ENCODE measurements around the gene PLSCR3.
A peak's percentile ranks its signal among the peaks of the same experiment; 100 is the strongest.

Gene PLSCR3

DNA sequence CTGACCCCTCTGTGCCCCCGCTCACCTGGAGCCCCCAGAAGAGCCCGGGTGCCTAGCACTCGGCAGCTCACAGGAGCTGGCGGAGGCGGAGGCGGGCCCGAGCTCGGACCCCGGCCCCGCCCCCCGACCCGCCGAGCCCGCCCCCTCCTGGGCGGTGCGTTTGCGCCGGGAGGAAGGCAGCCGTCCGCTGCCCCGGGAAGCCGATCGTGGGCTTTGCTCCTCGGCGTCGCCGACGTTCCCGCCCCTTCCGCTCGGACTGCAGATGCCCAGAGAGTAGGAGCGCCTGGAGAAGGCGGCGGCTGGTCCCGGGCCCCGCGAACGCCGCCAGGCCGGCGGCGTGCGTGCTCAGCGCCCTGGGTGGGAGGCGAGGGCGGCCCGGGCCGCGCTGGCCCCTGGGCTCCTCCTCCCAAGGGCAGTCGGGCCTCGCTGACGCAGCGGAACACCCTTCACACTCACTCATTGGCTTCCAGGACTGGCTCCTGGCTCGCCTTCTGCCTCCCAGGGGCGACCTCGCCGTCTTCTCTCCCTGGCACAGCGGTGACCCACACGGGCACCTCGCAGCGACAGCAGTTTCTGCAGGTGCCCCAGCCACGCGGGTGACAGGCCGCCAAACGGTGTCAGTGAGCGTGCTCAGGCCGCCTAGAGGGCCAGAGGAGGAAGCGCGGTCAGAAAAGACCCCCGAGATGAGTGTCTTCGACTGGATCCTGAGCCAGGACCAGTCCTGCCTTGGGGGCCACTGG is at the start of gene PLSCR3:
PLSCR3 (minus strand) TSS at position 74 of the 740 bp plus-strand sequence. CDS start 415 bp downstream, outside the sequence.
- DNase-seq: peak; percentile 77

GRCh38 chr17:7443499-7444485 is 49.5 kb upstream of the PLSCR3 start:
- no peak for DNase-seq

GRCh38 chr17:7442142-7442541 is 47.8 kb upstream of the PLSCR3 start:
- no peak for DNase-seq

GRCh38 chr17:7441266-7441665 is 46.9 kb upstream of the PLSCR3 start:
- no peak for DNase-seq

- DNase-seq: no peak
These were observed 46.5 kb upstream of the PLSCR3 start for GRCh38 chr17:7440834-7441195.

- DNase-seq: no peak
These were observed 45.9 kb upstream of the PLSCR3 start for GRCh38 chr17:7440113-7440833.

GRCh38 chr17:7439462-7440112 is 45.3 kb upstream of the PLSCR3 start, which contains the start of gene FGF11:
Gene FGF11, plus strand, starts transcription at chr17:7439512. Its CDS starts 109 bp downstream, at chr17:7439621.
- DNase-seq: no peak

DNA sequence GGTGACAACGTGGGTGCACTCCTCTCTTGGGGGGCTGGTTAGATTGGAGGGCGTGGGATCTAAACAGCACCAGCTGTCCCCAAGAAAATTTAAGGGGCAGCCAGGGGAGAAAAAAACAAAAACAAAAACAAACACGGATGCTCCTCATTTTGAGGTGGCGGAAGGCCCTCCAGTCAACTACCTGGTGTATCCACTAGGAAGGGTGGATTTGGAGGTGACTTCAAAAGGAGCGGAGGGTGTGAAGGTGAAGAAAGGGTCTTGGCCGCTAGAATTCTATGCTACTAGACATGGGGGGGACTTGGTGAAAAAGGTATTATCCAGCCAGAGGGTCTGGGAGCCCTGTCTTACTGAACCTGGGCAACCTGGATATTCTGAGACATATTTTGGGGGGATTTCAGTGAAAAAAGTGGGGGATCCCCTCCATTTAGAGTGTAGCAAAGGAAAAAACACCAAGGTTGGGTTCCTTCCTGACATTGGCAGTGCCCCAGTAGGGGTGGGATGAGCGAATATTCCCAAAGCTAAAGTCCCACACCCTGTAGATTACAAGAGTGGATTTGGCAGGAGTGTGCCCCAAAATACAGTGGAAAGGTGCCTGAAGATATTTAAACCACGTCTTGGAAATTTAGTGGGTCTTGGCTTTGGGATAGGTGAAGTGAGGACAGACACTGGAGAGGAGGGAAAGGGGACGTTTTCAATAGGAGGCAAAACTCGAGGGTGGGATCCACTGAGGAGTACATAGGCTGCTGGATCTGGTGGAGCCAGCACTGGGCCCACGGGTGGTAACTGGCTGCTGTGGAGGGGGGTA is 44.5 kb upstream of the PLSCR3 start:
- DNase-seq: no peak

DNA sequence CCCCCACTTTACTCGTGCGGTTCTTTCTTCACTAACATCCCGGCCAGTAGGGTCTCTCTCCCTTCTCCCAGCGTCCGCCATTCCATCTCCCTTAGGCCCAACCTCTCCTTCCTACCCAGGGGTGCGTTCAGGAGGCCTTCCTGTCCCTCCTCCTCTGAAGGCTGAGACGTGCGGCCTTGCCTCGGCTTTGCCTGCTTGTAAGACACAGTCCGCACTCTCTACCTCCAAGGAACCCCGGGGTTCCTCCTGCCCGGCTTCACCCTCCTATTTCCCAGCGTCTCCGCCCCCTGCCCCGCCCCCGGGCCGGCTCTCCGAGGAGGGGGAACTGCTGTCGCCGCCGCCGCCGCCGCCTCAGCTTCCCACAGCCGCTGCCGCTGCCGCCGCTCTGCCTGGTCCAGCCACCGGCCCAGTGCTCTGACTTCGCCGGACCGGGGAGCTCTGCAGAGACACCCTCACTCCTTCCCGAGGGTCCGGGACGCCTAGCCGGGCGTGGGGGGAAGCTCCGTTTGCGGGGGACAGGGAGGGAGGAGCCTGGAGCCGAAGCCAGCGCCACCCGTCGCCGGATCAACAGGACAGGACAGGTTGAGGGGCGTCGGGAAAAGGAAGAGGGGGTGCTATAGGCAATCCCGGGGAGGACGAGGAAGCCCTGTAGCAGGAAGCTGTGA is 43.8 kb upstream of the PLSCR3 start:
- no peak for DNase-seq

GRCh38 chr17:7437369-7437863 is 43.1 kb upstream of the PLSCR3 start:
- DNase-seq: no peak

GRCh38 chr17:7436556-7437368 is 42.4 kb upstream of the PLSCR3 start:
- no peak for DNase-seq

DNA sequence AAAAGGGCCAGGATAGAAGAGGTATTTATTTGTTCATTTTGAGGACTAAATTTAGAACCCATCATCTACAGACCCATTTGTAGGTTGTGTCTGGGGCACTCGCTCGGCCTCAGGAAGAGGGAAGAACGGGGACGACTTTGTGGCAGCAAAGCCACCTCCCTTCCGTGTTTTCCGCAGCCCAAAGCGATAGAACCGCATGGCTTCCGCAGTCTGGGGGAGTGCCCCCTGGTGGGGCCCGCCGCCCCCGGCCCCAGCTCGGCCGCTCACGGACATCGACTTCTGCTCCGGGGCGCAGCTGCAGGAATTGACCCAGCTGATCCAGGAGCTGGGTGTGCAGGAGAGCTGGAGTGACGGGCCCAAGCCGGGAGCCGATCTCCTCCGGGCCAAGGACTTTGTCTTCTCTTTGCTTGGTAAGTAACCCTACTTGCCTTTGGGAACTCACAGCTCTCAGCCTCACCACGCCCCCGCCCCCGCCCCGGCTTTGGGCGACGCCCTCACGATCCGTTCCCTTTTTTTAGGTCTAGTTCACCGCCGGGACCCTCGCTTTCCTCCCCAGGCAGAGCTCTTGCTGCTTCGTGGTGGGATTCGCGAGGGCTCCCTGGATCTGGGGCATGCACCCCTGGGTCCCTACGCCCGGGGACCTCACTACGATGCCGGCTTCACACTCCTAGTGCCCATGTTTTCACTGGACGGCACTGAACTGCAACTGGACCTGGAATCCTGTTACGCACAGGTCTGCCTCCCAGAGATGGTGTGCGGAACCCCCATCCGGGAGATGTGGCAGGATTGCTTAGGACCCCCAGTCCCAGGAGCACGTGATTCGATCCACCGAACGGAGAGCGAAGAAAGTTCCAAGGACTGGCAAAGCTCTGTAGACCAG is 41.6 kb upstream of the PLSCR3 start:
- DNase-seq: no peak

GRCh38 chr17:7432296-7432695 is 38.0 kb upstream of the PLSCR3 start:
- DNase-seq: no peak

GRCh38 chr17:7431231-7431630 is 36.9 kb upstream of the PLSCR3 start:
- DNase-seq: no peak

DNA sequence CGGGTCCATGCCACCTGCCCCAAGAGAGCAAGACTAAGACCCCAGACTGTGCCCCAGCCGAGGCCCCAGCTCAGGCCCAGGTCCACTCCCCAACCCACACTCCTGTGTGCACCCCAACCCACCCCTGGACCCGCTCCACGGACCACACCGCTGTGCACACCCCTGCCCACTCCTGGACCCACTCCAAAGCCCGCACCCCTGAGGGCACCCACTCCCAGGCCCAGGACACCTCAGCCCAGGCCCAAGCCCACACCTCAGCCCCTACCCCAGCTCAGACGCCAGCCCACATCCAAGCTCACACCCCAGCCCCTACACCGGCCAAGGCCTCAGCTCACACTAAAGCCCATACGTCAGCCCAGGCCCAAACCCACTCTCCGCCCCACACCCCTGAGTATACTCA is 35.4 kb upstream of the PLSCR3 start:
- no peak for DNase-seq

- no peak for DNase-seq
These were observed 34.2 kb upstream of the PLSCR3 start, which contains the start of gene SPEM3 for GRCh38 chr17:7428557-7428956. Gene SPEM3, plus strand, starts transcription at chr17:7428857. Its CDS starts 46 bp downstream, at chr17:7428903.

- no peak for DNase-seq
These were observed 33.2 kb upstream of the PLSCR3 start for GRCh38 chr17:7427549-7427948.

- no peak for DNase-seq
These were observed 32.7 kb upstream of the PLSCR3 start for GRCh38 chr17:7426896-7427489.
